Astrocyte (in vitro differentiated cells and primary cell): ENCODE measurements around the gene NDUFS2.

Source experiments
- EZH2 ChIP-seq: IDR thresholded peaks from 2 replicates; pipeline ENCODE4 v1.6.1; 2012; ENCODE audit warnings: mild to moderate bottlenecking, low read length, inconsistent platforms; ENCODE audit not compliant: insufficient read depth
- TF ChIP-seq, protein P1 (sequence below): IDR thresholded peaks from 2 replicates; pipeline ENCODE4 v1.5.1; 2011; ENCODE audit warnings: low read depth, mild to moderate bottlenecking, inconsistent platforms, low read length, moderate library complexity; ENCODE audit not compliant: insufficient read depth

DNA sequence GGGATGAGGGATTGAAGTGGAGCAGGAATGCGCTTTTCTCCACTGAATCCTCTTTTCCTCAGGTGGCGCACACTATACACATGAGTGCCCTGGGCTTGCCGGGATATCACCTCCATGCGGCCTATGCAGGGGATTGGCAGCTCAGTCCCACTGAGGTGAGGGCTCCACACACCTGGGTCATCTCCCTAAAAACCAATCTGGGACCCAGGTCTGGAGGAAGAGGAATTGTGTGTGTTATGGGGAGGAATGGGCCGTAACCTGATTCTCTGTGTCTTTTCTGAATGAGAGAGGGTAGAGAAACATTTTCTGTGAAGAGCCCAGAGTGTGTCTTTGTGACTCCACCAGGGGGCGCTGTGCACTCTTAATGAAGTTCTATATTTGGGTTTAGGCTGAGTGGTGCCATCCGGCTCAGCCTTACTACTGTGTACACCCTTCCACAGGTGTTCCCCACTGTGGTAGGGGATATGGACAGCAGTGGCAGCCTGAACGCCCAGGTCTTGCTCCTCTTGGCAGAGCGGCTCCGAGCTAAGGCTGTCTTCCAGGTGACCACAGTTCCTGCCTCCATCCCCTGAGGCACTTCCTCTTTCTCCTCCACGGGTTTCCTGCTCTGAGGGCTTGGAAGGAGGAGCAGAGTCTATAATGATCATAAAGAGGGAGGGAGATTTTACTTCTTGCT is 25.2 kb downstream of the NDUFS2 start:
- no peak for TF ChIP-seq EZH2
- TF ChIP-seq, protein P1, sequence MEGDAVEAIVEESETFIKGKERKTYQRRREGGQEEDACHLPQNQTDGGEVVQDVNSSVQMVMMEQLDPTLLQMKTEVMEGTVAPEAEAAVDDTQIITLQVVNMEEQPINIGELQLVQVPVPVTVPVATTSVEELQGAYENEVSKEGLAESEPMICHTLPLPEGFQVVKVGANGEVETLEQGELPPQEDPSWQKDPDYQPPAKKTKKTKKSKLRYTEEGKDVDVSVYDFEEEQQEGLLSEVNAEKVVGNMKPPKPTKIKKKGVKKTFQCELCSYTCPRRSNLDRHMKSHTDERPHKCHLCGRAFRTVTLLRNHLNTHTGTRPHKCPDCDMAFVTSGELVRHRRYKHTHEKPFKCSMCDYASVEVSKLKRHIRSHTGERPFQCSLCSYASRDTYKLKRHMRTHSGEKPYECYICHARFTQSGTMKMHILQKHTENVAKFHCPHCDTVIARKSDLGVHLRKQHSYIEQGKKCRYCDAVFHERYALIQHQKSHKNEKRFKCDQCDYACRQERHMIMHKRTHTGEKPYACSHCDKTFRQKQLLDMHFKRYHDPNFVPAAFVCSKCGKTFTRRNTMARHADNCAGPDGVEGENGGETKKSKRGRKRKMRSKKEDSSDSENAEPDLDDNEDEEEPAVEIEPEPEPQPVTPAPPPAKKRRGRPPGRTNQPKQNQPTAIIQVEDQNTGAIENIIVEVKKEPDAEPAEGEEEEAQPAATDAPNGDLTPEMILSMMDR = peak; percentile 85
